Transverse colon (tissue), 3 donors: ENCODE measurements around the gene KLB.

Experiments used
- CTCF ChIP-seq, 5 experiments: fragments of 200-600 bp in 3 of 5; fragments of 450-650 bp in 2 of 5; sonication (generic) in 3 of 5; IDR thresholded peaks; 1 replicate in 2 of 5; 2 replicates in 3 of 5; pipeline ENCODE4 v1.5.1; 2016 to 2017; ENCODE audit warnings: antibody characterized with exemption in 5 of 5, inconsistent platforms in 3 of 5, mild to moderate bottlenecking in 2 of 5, moderate library complexity in 1 of 5
- POLR2A ChIP-seq: fragments of 450-650 bp; IDR thresholded peaks from one replicate; pipeline ENCODE4 v1.6.1; 2016; ENCODE audit warnings: antibody characterized with exemption, mild to moderate bottlenecking, moderate library complexity

GRCh38 chr4:39375478-39375877, 31.3 kb upstream of the KLB start:
- no peak for TF ChIP-seq CTCF (IDR thresholded peaks at IDR 0.05)
- no peak for TF ChIP-seq POLR2A
